H1 (cell line): ENCODE data around the gene TNFAIP8.

ENCODE experiments used
- ASH2L ChIP-seq: fragments of 200-600, 300-600 bp; sonication (generic); IDR thresholded peaks from one replicate; pipeline ENCODE4 v1.7.1; 2017; ENCODE audit warnings: low read length
- BRCA1 ChIP-seq: IDR thresholded peaks from 2 replicates; pipeline ENCODE4 v1.6.1; 2012; ENCODE audit warnings: low read depth, low read length, improper control_type of control experiment
- CTCF ChIP-seq, 3 experiments: IDR thresholded peaks; 1 replicate in 2 of 3; 2 replicates in 1 of 3; pipeline versions ENCODE4 v1.5.1 to v1.6.1; 2011; ENCODE audit warnings: low read length in 3 of 3, mild to moderate bottlenecking in 3 of 3, inconsistent platforms in 2 of 3, low read depth in 1 of 3, moderate library complexity in 1 of 3; ENCODE audit not compliant: insufficient read depth in 1 of 3; ENCODE audit errors: control extremely low read depth in 1 of 3
- EZH2 ChIP-seq: fragments of 200-600 bp; sonication (generic); IDR thresholded peaks from 2 replicates; pipeline ENCODE4 v1.7.1; 2012; ENCODE audit warnings: low read depth, mild to moderate bottlenecking, moderate library complexity, low read length, inconsistent platforms; ENCODE audit not compliant: severe bottlenecking
- MAFK ChIP-seq: IDR thresholded peaks from 2 replicates; pipeline ENCODE4 v1.6.1; 2012; ENCODE audit warnings: low read depth, mild to moderate bottlenecking, improper control_type of control experiment, low read length
- POLR2A ChIP-seq, 2 experiments: IDR thresholded peaks; 1 replicate in 1 of 2; 2 replicates in 1 of 2; pipeline ENCODE4 v1.6.1; 2011; ENCODE audit warnings: low read depth in 2 of 2, low read length in 2 of 2, mild to moderate bottlenecking in 2 of 2; ENCODE audit errors: control extremely low read depth in 1 of 2
- POLR2AphosphoS5 ChIP-seq: IDR thresholded peaks from 2 replicates; pipeline ENCODE4 v1.6.1; 2011; ENCODE audit warnings: low read depth, low read length
- TAF1 ChIP-seq: IDR thresholded peaks from 2 replicates; pipeline ENCODE4 v1.6.1; 2011; ENCODE audit warnings: mild to moderate bottlenecking, low read depth, low read length
- TF ChIP-seq, protein P1 (sequence below): IDR thresholded peaks from 2 replicates; pipeline ENCODE4 v1.6.1; 2011; ENCODE audit warnings: low read length, improper control_type of control experiment

- no peak for TF ChIP-seq POLR2A (IDR thresholded peaks at IDR 0.05; ENCODE audit: control extremely low read depth in 1 of 2, low read depth in 2 of 2, low read length in 2 of 2)
- TF ChIP-seq EZH2, result no peak
- no peak for TF ChIP-seq CTCF (IDR thresholded peaks at IDR 0.05; ENCODE audit: control extremely low read depth in 1 of 3, insufficient read depth in 1 of 3, low read depth in 1 of 3, low read length in 3 of 3)
- TF ChIP-seq, protein P1, sequence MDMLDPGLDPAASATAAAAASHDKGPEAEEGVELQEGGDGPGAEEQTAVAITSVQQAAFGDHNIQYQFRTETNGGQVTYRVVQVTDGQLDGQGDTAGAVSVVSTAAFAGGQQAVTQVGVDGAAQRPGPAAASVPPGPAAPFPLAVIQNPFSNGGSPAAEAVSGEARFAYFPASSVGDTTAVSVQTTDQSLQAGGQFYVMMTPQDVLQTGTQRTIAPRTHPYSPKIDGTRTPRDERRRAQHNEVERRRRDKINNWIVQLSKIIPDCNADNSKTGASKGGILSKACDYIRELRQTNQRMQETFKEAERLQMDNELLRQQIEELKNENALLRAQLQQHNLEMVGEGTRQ, result no peak
- no peak for TF ChIP-seq ASH2L
- TF ChIP-seq TAF1, result no peak
- TF ChIP-seq BRCA1, result no peak
- no peak for TF ChIP-seq POLR2AphosphoS5
- TF ChIP-seq MAFK, result no peak
Observed at GRCh38 chr5:119439140-119439631, 83.4 kb downstream of the TNFAIP8 start.
